HG03575 (cell line): Measurements from ENCODE around the gene CEP83.

Experiments used
- ATAC-seq: cut with Tn5 transposase; IDR thresholded peaks from one replicate; pipeline ENCODE4 v1.9.1; 2021; ENCODE audit not compliant: unreplicated experiment, insufficient number of reproducible peaks, low FRiP score; ENCODE audit errors: extremely low read depth

Gene CEP83

DNA sequence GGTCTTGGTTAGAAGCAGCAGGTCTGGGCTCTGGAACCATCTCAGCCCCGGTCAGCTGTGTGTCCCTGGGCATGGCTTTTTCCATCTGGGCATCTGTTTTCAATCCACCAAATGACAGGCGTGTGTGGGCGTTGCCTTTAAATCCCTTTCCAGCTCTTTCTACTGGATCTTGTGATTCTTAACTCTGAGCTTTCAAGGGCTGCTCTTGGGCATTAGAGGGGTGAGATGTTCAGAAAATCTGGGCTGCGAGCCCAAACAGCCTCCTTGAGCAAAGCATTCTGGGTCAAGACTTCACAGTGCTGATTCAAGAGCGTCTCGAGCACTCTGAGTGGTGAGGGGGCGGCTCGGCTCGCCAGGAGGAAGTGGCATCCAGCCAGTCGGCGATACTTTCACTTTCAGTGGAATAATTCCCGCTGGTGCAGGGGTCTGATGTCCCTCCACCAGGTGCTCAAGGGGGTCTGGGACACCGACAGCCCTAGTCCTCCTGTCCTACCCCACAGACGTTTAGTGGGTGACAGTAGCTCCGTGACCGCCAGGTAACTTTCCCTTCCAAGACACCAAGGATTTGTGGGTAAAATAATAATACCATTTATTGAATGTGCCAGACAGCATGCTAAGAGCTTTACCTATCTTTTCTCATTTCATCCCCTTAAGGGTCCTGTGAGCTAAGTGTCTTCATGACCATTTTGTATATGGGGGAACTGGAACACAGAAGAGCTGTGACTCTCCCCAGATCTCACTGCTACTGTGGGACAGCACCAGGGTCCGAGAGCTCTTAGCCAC is 197.2 kb downstream of the CEP83 start:
- ATAC-seq = no peak

DNA sequence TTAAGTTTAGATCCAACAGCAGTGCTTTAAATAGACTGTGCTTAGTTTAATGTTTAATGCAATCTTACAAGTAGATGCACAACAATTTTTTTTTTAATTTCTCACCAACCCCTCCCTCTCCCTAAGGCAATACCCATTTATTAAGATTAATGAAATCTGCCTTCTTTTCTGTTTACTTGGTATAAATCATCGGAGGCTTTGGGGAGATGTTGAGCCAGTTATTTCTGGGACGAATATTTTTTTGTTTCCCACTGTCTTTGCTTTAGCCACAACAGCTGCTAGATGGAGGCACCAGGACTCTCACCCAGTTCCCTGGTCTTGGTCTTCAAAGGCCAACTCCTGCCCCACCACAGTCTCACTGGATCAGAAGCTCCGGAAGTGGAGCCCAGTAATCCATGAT is 197.9 kb downstream of the CEP83 start:
- no peak for ATAC-seq

DNA sequence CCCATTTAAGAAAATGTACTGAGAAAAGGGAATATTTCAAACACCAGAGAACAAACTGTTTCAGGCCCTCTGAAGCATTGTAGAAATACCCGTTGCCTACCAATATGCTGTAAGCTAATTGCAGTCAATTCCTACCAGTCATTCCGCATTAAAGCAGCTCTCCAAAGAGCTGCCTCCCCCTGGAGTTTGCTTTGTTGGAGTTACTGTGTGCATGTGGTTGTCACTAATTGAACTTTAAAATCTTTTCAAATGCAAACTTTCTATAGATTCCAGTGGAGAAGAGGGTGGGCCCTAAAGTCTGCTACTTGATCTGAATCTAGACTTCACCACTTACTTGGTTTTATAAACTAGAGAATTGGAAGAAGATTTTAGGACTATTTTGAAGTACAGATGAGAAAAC is 198.5 kb downstream of the CEP83 start:
- ATAC-seq = no peak

DNA sequence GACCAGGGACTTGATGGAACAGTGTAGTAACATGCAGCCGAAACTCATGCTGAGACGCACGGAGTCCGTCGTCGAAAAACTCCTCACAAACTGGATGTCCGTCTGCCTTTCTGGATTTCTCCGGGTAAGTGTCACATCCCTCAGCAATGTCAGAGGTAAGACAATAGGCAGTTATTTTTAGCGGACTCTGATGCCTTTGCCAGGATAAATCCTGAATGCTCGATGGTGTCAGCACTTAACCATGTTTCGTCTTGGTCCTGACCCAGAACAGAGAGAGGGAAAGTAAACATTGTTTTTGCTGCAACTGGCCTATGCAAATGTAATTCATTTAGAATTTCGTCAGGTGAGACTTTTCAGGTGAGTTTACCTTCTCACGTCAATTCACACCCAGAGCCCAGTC is 198.9 kb downstream of the CEP83 start:
- ATAC-seq = no peak

DNA sequence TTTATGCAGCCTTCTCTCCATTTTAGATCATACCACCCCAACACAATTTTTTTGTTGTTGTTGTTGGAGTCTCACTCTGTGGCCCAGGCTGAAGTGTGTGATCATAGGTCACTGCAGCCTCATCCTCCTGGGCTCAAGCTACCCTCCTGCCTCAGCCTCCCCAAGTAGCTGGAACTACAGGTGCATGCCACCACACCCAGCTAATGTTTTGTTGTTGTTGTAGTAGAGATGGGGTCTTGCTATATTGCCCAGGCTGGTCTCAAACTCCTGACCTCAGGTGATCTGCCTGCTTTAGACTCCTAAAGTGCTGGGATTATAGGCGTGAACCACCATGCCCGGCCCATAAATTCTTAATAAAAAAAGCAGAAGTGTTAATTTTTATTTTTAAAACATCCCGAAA is 199.7 kb downstream of the CEP83 start:
- ATAC-seq = no peak

DNA sequence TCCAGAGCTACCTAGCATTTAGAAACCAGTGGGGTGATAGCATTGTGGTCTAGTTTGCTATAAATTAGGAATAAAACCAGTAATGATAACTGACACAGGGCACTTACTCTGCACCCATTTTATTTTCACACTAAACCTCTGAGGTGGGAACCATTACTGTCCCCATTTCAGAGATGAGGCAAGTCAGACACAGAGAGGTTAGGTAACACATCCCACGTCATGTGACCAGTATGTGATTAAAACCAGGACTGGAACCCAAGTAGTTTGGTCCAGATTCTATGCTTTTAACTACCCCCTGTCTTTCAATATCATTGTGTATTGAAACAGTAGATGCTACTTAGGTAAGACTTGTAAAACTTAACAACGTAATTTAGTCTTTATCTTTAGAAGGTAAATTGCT is 201.1 kb downstream of the CEP83 start:
- no peak for ATAC-seq
